Peyer's patch (tissue), 4 donors: ENCODE data around the gene ANKRD36C.

Experiments
- CTCF ChIP-seq, 6 experiments: fragments of 450-650 bp in 4 of 6; fragments of 200-600 bp in 2 of 6; sonication (generic) in 1 of 6; IDR thresholded peaks; one replicate each; pipeline ENCODE4 v1.5.1; 2017 to 2019; ENCODE audit warnings: antibody characterized with exemption in 6 of 6, mild to moderate bottlenecking in 3 of 6, moderate library complexity in 1 of 6
- POLR2A ChIP-seq, 2 donors: fragments of 450-650 bp; IDR thresholded peaks; one replicate each; pipeline ENCODE4 v1.5.1; 2017; ENCODE audit warnings: antibody characterized with exemption in 2 of 2, mild to moderate bottlenecking in 2 of 2, moderate library complexity in 2 of 2

GRCh38 chr2:96025194-96025492 is 33.5 kb upstream of the ANKRD36C start:
- TF ChIP-seq CTCF (IDR thresholded peaks at IDR 0.05): no peak
- TF ChIP-seq POLR2A (IDR thresholded peaks at IDR 0.05): no peak
